ENCODE results near the gene SLC7A10.
"Not testable (repeated sequence)": the region's sequence is repeated elsewhere in the genome, so short reads cannot be mapped to it uniquely, and the experiment has no call there.

SLC7A10 gene

GRCh38 chr19:33217881-33218280 is 7.8 kb downstream of the SLC7A10 start:
- DNase-seq (ENCODE audit: low read depth, low spot score) = no peak

GRCh38 chr19:33216198-33216830 is 9.3 kb downstream of the SLC7A10 start:
- DNase-seq (ENCODE audit: low read depth, low spot score) = no peak

DNA sequence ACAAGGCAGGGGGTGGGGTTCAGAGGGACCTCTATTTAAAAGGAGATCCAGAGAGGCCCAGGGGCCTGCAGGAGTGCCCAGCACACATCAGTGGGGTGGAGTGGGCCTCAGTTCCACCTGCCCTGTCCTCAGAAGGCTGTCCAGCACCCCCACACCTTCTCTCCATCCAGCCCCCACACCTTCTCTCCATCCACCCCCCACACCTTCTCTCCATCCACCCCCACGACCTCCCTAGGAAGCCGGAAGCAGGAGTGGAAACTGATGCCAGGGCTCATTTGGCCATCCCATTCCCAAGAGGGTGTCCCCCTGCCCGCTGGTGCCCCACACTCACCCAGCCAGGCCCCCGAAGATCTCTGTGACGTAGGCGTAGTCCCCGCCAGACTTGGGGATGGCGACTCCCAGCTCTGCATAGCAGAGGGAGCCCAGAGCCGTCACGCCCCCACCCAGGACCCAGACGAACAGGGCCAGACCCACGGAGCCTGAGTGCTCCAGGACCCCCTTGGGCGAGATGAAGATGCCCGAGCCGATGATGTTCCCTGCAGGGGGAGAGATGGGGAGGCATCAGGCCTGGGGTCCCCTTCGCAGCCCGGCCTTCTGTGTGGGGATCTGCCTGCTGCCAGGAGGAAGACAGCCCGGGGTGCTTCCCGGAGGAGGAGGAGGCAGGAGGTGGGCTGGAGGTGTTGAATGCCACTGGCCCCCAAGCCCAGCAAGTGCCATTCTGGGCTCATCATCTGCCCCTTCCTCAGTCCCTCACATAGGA is 10.0 kb downstream of the SLC7A10 start:
- DNase-seq (ENCODE audit: low read depth, low spot score) = no peak

DNA sequence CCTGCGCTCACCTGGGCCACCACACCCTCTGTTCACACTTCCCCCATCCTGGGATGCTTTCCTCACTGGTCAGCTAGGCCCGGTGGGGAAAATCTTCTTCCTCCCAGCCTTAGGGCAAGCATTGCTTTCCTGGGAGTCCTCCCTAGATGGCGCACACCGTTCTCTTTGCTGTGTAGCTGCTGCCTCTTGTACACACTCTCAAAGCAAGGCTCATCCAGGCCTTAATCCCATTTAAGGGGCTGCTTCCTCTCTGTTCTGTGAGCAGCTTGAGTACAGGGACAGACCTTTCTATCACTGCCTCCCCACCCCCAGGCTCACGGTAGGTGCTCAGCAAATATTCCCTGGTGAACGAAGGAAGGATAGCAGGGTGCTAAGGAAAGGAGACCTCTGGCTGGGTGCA is 11.1 kb downstream of the SLC7A10 start:
- peak; percentile 55 for DNase-seq (ENCODE audit: low read depth, low spot score)

GRCh38 chr19:33212436-33213172 is 13.0 kb downstream of the SLC7A10 start:
- DNase-seq (ENCODE audit: low read depth, low spot score) = no peak

GRCh38 chr19:33211794-33212435 is 13.7 kb downstream of the SLC7A10 start:
- no peak for DNase-seq (ENCODE audit: low read depth, low spot score)

GRCh38 chr19:33210266-33210940 is 15.2 kb downstream of the SLC7A10 start:
- no peak for DNase-seq (ENCODE audit: low read depth, low spot score)

DNA sequence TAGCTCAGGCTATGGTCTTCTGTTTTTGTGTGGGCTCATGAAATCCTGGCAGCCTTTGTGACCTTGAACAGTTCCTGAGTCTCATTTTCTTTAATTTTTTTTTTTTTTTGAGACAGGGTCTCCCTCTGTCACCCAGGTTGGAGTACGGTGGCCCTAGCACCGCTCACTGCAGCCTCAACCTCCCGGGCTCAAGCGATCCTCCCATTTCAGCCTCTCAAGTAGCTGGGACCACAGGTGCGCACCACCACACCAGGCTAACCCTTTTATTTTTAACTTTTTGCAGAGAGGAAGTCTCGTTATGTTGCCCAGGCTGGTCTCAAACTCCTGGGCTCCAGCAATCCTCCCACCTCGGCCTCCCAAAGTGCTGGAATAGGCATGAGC is 15.8 kb downstream of the SLC7A10 start:
- not testable (repeated sequence) for DNase-seq (ENCODE audit: low read depth, low spot score)

GRCh38 chr19:33208904-33209849 is 16.5 kb downstream of the SLC7A10 start:
- no peak for DNase-seq (ENCODE audit: low read depth, low spot score)

GRCh38 chr19:33208371-33208895 is 17.2 kb downstream of the SLC7A10 start:
- no peak for DNase-seq (ENCODE audit: low read depth, low spot score)

DNA sequence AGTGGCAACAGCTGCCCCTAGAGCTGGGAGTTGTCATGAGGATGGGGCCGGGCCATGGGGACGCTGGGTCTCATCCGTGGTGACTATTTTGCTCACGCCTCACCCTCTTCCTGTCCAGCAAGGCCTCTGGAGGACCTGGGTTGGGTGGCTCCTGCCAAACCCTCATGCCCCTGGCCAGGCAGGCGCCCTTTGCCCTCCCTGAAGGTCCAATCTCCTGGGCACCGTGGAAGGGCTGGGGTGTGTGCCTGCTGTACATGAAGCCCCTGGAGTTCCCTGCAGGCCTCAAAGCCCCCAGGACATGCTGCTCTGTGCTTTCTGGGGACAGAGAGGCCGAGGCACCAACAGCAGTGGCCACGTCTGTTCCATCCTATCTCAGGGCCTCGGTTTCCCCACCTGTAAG is 17.7 kb downstream of the SLC7A10 start:
- DNase-seq (ENCODE audit: low read depth, low spot score) = no peak

DNA sequence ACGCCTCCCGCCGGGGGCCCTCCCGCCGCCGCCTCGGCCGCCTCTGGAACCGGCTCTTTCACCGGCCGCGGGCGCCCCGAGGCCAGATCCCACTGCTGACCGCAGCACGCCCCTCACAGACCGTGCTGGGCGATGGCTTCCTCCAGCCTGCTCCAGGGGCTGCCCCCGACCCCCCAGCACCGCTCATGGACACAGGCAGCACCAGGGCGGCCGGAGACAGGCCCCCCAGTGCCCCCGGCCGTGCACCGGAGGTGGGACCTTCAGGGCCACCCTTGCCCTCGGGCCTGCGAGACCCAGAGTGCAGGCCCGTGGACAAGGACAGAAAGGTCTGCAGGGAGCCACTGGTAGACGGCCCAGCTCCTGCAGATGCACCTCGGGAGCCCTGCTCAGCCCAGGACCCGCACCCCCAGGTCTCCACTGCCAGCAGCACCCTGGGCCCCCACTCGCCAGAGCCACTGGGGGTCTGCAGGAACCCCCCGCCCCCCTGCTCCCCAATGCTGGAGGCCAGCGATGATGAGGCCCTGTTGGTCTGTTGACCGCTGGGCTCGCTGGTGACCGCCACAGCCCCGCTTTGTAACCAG is 18.5 kb downstream of the SLC7A10 start:
- no peak for DNase-seq (ENCODE audit: low read depth, low spot score)

GRCh38 chr19:33206261-33207039 is 19.2 kb downstream of the SLC7A10 start:
- DNase-seq (ENCODE audit: low read depth, low spot score) = no peak

- DNase-seq (ENCODE audit: low read depth, low spot score) = no peak
Observed at GRCh38 chr19:33205531-33206260, 20.0 kb downstream of the SLC7A10 start.

GRCh38 chr19:33205110-33205509 is 20.5 kb downstream of the SLC7A10 start:
- DNase-seq (ENCODE audit: low read depth, low spot score) = no peak

GRCh38 chr19:33204136-33204973 is 21.3 kb downstream of the SLC7A10 start:
- DNase-seq (ENCODE audit: low read depth, low spot score) = no peak

- no peak for DNase-seq (ENCODE audit: low read depth, low spot score)
Observed at GRCh38 chr19:33203529-33203928, 22.1 kb downstream of the SLC7A10 start.
